GM12878 (cell line): ENCODE measurements around the gene CYB5R3. TPM values are rescaled to one million over a fixed set of nuclear protein-coding genes. Genes with fewer than 3 reads are reported as not detected.

Source experiments
- ATAC-seq: fragments of 200-7000 bp; cut with Tn5 transposase; 3 replicates; pipeline ENCODE4 v1.9.1; 2020; ENCODE audit warnings: mild to moderate bottlenecking, moderate library complexity
- BruUV-seq: library from RNA; stranded (reverse); fragments of 400-500 nt; replicated peaks from 2 replicates; lab custom pipeline; 2021; lab: Mats Ljungman, UMichigan
- CTCF ChIA-PET: fragments of 300-600 bp; sonication (Branson Sonifier 250); formaldehyde crosslinking; extraction: SDS; loops from one replicate; lab custom pipeline; 2021; ENCODE audit warnings: inconsistent platforms; lab: Yijun Ruan, JAX
- POLR2A ChIA-PET: fragments of 350-600 bp; formaldehyde crosslinking; extraction: SDS; loops from one replicate; lab custom pipeline; 2021; ENCODE audit warnings: inconsistent platforms; lab: Charles Lee
- RAD21 ChIA-PET: fragments of 300-600 bp; sonication (Branson Sonifier 250); formaldehyde crosslinking; loops from one replicate; lab custom pipeline; 2023; ENCODE audit warnings: antibody characterized with exemption; ENCODE audit not compliant: unreplicated experiment; lab: Charles Lee
- SMC1A ChIA-PET: fragments of 300-600 bp; sonication (Branson Sonifier 250); formaldehyde crosslinking; loops from one replicate; lab custom pipeline; 2023; ENCODE audit not compliant: unreplicated experiment, uncharacterized antibody; lab: Charles Lee
- DNase-seq: peaks from one replicate; pipeline ENCODE4 v3.0.0-alpha.2; 2011; ENCODE audit warnings: low read depth, low spot score
- FAIRE-seq: peaks from 3 replicates; lab custom pipeline; 2011; peaks lifted over from hg19 to GRCh38; lab: Jason Lieb, UNC
- H2AFZ ChIP-seq: 2 replicates; pipeline ENCODE4 v1.6.0; 2011; ENCODE audit warnings: low read depth, low read length, control low read depth; ENCODE audit not compliant: control insufficient read depth
- H3K27ac ChIP-seq: 2 replicates; pipeline ENCODE4 v1.5.1; 2011; ENCODE audit warnings: control low read depth; ENCODE audit not compliant: control insufficient read depth, insufficient read depth
- H3K27me3 ChIP-seq, 2 experiments: replicated peaks in 1 of 2; 2 replicates each; pipeline versions ENCODE4 v1.6.0 to v1.6.1; 2011; ENCODE audit warnings: low read length in 1 of 2; ENCODE audit not compliant: control insufficient read depth in 2 of 2, insufficient read depth in 2 of 2
- H3K36me3 ChIP-seq, 2 experiments: 2 replicates each; pipeline ENCODE4 v1.5.1; 2011; ENCODE audit warnings: low read length in 1 of 2; ENCODE audit not compliant: control insufficient read depth in 2 of 2, insufficient read depth in 2 of 2
- H3K4me1 ChIP-seq: 2 replicates; pipeline ENCODE4 v1.6.1; 2011; ENCODE audit warnings: mild to moderate bottlenecking, low read length, moderate library complexity, mixed read lengths; ENCODE audit not compliant: control insufficient read depth, insufficient read depth
- H3K4me2 ChIP-seq: 2 replicates; pipeline ENCODE4 v1.6.0; 2011; ENCODE audit warnings: control low read depth; ENCODE audit not compliant: control insufficient read depth, insufficient read depth
- H3K4me3 ChIP-seq: fragments of 200-600 bp; sonication (generic); 2 replicates; pipeline ENCODE4 v1.5.1; 2016
- H3K79me2 ChIP-seq: 2 replicates; pipeline ENCODE4 v1.6.0; 2011; ENCODE audit warnings: low read length; ENCODE audit not compliant: control insufficient read depth, insufficient read depth
- H3K9ac ChIP-seq: 2 replicates; pipeline ENCODE4 v1.8.0; 2011; ENCODE audit warnings: low read length, control low read depth, mixed read lengths; ENCODE audit not compliant: control insufficient read depth, insufficient read depth
- H3K9me3 ChIP-seq: replicated peaks from 3 replicates; pipeline ENCODE4 v1.5.1; 2011; ENCODE audit warnings: mild to moderate bottlenecking, low read length; ENCODE audit not compliant: control insufficient read depth, insufficient read depth
- H4K20me1 ChIP-seq: 2 replicates; pipeline ENCODE4 v1.6.0; 2011; ENCODE audit not compliant: control insufficient read depth, insufficient read depth
- BCL11A ChIP-seq: IDR thresholded peaks from 2 replicates; pipeline ENCODE4 v1.6.1; 2011; ENCODE audit warnings: low read depth, low read length
- LARP7 ChIP-seq: fragments of 450-650 bp; IDR thresholded peaks from 2 replicates; pipeline ENCODE4 v1.6.1; 2017; ENCODE audit warnings: mild to moderate bottlenecking
- RAD21 ChIP-seq: IDR thresholded peaks from 2 replicates; pipeline ENCODE4 v1.6.1; 2011; ENCODE audit warnings: mild to moderate bottlenecking, low read depth, low read length, moderate library complexity; ENCODE audit not compliant: insufficient read depth
- STAT3 ChIP-seq: IDR thresholded peaks from 2 replicates; pipeline ENCODE4 v1.6.1; 2011; ENCODE audit warnings: low read depth, low read length, improper control_type of control experiment
- ZNF622 ChIP-seq: fragments of 450-650 bp; IDR thresholded peaks from 2 replicates; pipeline ENCODE4 v1.6.1; 2017; ENCODE audit warnings: mild to moderate bottlenecking, inconsistent platforms
- WGBS: methylation state at CpG from one replicate; pipeline ENCODE4 v1.1.6; 2016; ENCODE audit warnings: low lambda C conversion rate; ENCODE audit not compliant: insufficient replicate concordance, insufficient coverage; ENCODE audit errors: missing lambda C conversion rate; 5-methylcytosine and 5-hydroxymethylcytosine counted together
- in situ Hi-C: fragments of 300-500 bp; cut with MboI; formaldehyde crosslinking; loops from 9 replicates; pipeline ENCODE4 v1.14.3; 2018; ENCODE audit warnings: mixed read lengths
- intact Hi-C: fragments of 100-400 bp; cut with micrococcal nuclease; formaldehyde crosslinking; loops from one replicate; pipeline ENCODE4 v1.14.2; 2022; ENCODE audit not compliant: unreplicated experiment
- polyA plus RNA-seq, 11 experiments: library from polyadenylated mRNA; depleted of rRNA in 4 of 11; unstranded in 6 of 11; stranded (reverse) in 5 of 11; fragments of >200 nt; fragmentation: Nextera tagmentation in 4 of 11; fragmentation: Illumina TruSeq in 1 of 11; extraction: Ambion mirVana in 4 of 11; extraction: Trizol in 1 of 11; gene quantifications; 1 replicate in 1 of 11; 2 replicates in 10 of 11; pipeline versions ENCODE4 v1.2.1 to v1.2.3, GENCODE V29; 2011 to 2016; ENCODE audit warnings: inconsistent platforms in 2 of 11, missing spikeins in 2 of 11, low read depth in 1 of 11
- total RNA-seq, 4 experiments: library from RNA; depleted of rRNA in 3 of 4; stranded (reverse); fragments of >200 nt in 3 of 4; fragmentation: Illumina TruSeq in 1 of 4; extraction: Trizol in 1 of 4; gene quantifications; 2 replicates each; pipeline versions ENCODE4 v1.2.1 to v1.2.3, GENCODE V29; 2013 to 2021

The CYB5R3 gene
- total and polyA plus RNA-seq, 10 of the 15 experiments (the other 5 are each of a cell fraction or from before 2014, with no cell fraction given) = 2.0 to 119 (median 67.8) TPM

- no peak for ATAC-seq
- no peak overlapping the region for H3K27ac ChIP-seq
These were observed 44.8 kb upstream of the CYB5R3 start for GRCh38 chr22:42693763-42694683.

GRCh38 chr22:42693055-42693762, 44.0 kb upstream of the CYB5R3 start:
- DNase-seq = no peak
- no peaks in the 10 kb centered on the region for H3K27me3 ChIP-seq
- peaks cover 16% of the 10 kb centered on the region for H3K4me1 ChIP-seq
- no peak overlapping the region for H3K27ac ChIP-seq
- H3K4me2 ChIP-seq = no peak overlapping the region
- ChIA-PET SMC1A (interaction anchor here (1.0 kb wide), 1 partner anchor 26 kb away, joined by 3 read pairs; no protein-coding TSS in a partner anchor), POLR2A (no interaction called here)
- 96% methylated on average over 51 of the region's 51 CpGs for WGBS
- no peaks in the 10 kb centered on the region for H3K79me2 ChIP-seq
- H3K36me3 ChIP-seq = peaks cover 0 to 25% of the 10 kb centered on the region in 2 experiments; a peak in 3 of 4 replicates
- TF ChIP-seq ZNF622 = no peak
- TF ChIP-seq BCL11A = no peak
- TF ChIP-seq, all 136 proteins: peak for 0
- H2AFZ ChIP-seq = no peak overlapping the region
- in situ Hi-C loops = no loop called here
- no peaks in the 10 kb centered on the region for H4K20me1 ChIP-seq
- no peak for ATAC-seq
- H3K4me3 ChIP-seq = no peak overlapping the region
- CTCF ChIA-PET = no interaction called here
- RAD21 ChIA-PET = no interaction called here
- intact Hi-C loops = no loop called here
- BruUV-seq = no TSS peak
- no peak overlapping the region for H3K9ac ChIP-seq
- no peaks in the 10 kb centered on the region for H3K9me3 ChIP-seq
- FAIRE-seq = no peak

More at GRCh38 chr22:42693763-42694683, 44.8 kb upstream of the CYB5R3 start:
- H3K9ac ChIP-seq = no peak overlapping the region
- DNase-seq = no peak
- SMC1A ChIA-PET = interaction anchor here (1.0 kb wide), 1 partner anchor 27 kb away, joined by 3 read pairs; no protein-coding TSS in a partner anchor
- POLR2A ChIA-PET = no interaction called here
- no peaks in the 10 kb centered on the region for H4K20me1 ChIP-seq
- CTCF ChIA-PET = no interaction called here
- RAD21 ChIA-PET = no interaction called here
- no peak overlapping the region for H3K4me2 ChIP-seq
- H3K4me1 ChIP-seq = peaks cover 16% of the 10 kb centered on the region
- in situ Hi-C loops = no loop called here
- WGBS = 87% methylated on average over 25 of the region's 25 CpGs
- H3K36me3 ChIP-seq = peaks cover 0 to 25% of the 10 kb centered on the region in 2 experiments; a peak in 3 of 4 replicates
- BruUV-seq = no TSS peak
- intact Hi-C loops = no loop called here
- no peak for FAIRE-seq
- TF ChIP-seq STAT3 (no peak), RAD21 (no peak), LARP7 (no peak)
- no peaks in the 10 kb centered on the region for H3K27me3 ChIP-seq
- no peak overlapping the region for H3K4me3 ChIP-seq
- H3K9me3 ChIP-seq = no peaks in the 10 kb centered on the region
- no peaks in the 10 kb centered on the region for H3K79me2 ChIP-seq
- no peak overlapping the region for H2AFZ ChIP-seq
